GM23338 (cell line): ENCODE data around the gene CENPX.

Experiments
- CREB1 ChIP-seq: fragments of 250-450 bp; sonication (Bioruptor Pico); IDR thresholded peaks from 2 replicates; pipeline ENCODE4 v1.5.0; 2020; ENCODE audit warnings: low read depth, mild to moderate bottlenecking, moderate library complexity
- CTCF ChIP-seq, 2 experiments: fragments of 200-600 bp in 1 of 2; sonication (generic) in 1 of 2; conservative IDR thresholded peaks; 2 replicates each; pipeline versions ENCODE4 v1.5.1 to v1.6.1; 2016 to 2017; ENCODE audit warnings: antibody characterized with exemption in 2 of 2, low read depth in 2 of 2, mild to moderate bottlenecking in 2 of 2, moderate library complexity in 1 of 2
- EZH2 ChIP-seq: fragments of 200-600 bp; sonication (generic); IDR thresholded peaks from one replicate; pipeline ENCODE4 v1.8.0; 2017; ENCODE audit warnings: antibody characterized with exemption, mild to moderate bottlenecking, low read depth; ENCODE audit not compliant: unreplicated experiment
- EZH2phosphoT487 ChIP-seq: fragments of 200-600 bp; sonication (generic); IDR thresholded peaks from one replicate; pipeline ENCODE4 v1.8.1; 2018; ENCODE audit warnings: antibody characterized with exemption; ENCODE audit not compliant: unreplicated experiment
- POLR2AphosphoS5 ChIP-seq: IDR thresholded peaks from 2 replicates; pipeline ENCODE4 v1.6.1; 2016; ENCODE audit warnings: antibody characterized with exemption, low read depth
- ZNF331 ChIP-seq: fragments of 250-450 bp; sonication (Bioruptor Pico); IDR thresholded peaks from 2 replicates; pipeline ENCODE4 v1.5.0; 2020; ENCODE audit warnings: low read depth, mild to moderate bottlenecking, moderate library complexity

GRCh38 chr17:81996757-81997441, 25.8 kb downstream of the CENPX start:
- TF ChIP-seq ZNF331 (CRISPR knock-in tag) (no peak), EZH2 (no peak), EZH2phosphoT487 (no peak), CTCF (conservative IDR thresholded peaks at IDR 0.05; ENCODE audit: low read depth in 2 of 2) (no peak), CREB1 (CRISPR knock-in tag) (no peak), POLR2AphosphoS5 (no peak)
